DOHH2 (cell line): ENCODE results near the gene C1QTNF1.

Experiments used
- CTCF ChIP-seq: fragments of 200-600 bp; sonication (generic); IDR thresholded peaks from one replicate; pipeline ENCODE4 v1.5.1; 2014; ENCODE audit warnings: antibody characterized with exemption, mild to moderate bottlenecking, low read depth, low read length; ENCODE audit not compliant: poor library complexity, severe bottlenecking
- EZH2phosphoT487 ChIP-seq: fragments of 200-600 bp; sonication (generic); IDR thresholded peaks from 2 replicates; pipeline ENCODE4 v1.6.1; 2017; ENCODE audit warnings: borderline replicate concordance, mild to moderate bottlenecking, antibody characterized with exemption, low read length, moderate library complexity, mixed read lengths

DNA sequence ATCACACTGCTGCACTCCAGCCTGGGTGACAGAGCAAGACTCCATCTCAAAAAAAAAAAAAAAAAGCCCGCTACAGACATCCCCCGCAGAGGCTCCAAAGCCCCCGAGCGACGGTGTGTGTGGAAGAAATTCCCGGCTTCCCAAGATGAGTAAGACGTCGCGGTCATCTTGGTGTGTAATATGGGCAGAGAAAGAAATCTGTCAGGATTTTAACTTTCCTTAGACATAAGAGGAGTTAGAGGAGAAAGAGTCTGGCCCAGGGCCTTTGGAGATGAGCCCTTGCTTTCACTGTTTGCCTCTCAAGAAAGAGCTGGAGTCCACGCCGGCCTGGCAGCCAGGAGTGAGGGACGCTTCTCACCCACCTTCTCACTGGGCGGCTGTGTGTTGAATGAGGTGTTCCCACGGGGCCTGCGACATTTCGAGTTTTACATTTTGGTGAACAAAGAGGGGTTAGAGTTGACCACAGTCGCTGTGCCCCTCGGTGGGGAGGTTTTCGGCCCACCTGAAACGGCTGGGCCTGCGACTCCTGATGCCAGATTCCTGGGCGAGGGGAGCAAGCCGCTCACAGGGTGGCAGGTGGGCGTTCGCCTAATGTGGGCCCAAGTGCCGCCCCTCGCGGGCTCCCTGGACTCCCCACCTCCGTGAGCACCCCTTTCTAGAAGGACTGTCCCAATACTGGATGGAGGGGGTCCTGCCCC, 17.9 kb downstream of the C1QTNF1 start:
- TF ChIP-seq CTCF, result no peak
- no peak for TF ChIP-seq EZH2phosphoT487
